ENCODE data around the gene FAM210A. TPM values are rescaled to one million over a fixed set of nuclear protein-coding genes. Genes with fewer than 3 reads are reported as not detected.

FAM210A gene
- polyA plus RNA-seq, 1 of the 3 experiments (the other 2 are of a cell fraction), result 10.6 TPM

GRCh38 chr18:13613591-13614501 lies 112.5 kb downstream of the FAM210A start:
- TF ChIP-seq MXI1 (IDR thresholded peaks at IDR 0.05; ENCODE audit: low read depth, low read length), result no peak
- TF ChIP-seq IRF3 (IDR thresholded peaks at IDR 0.05; ENCODE audit: low read depth, low read length), result no peak
- TF ChIP-seq FOXM1 (IDR thresholded peaks at IDR 0.05; ENCODE audit: low read depth), result no peak
- TF ChIP-seq PBX3 (IDR thresholded peaks at IDR 0.05), result no peak
- TF ChIP-seq FOXJ3 (CRISPR knock-in tag; IDR thresholded peaks at IDR 0.05), result no peak
- no peak for TF ChIP-seq ELF1 (IDR thresholded peaks at IDR 0.05)
- no peak for TF ChIP-seq FOSL2 (IDR thresholded peaks at IDR 0.05; ENCODE audit: borderline replicate concordance, low read depth)
- no peak for TF ChIP-seq SIN3A (IDR thresholded peaks at IDR 0.05; ENCODE audit: borderline replicate concordance, low read depth, low read length)
- no peak for TF ChIP-seq CTCF (IDR thresholded peaks at IDR 0.05)
- TF ChIP-seq POLR2AphosphoS5 (IDR thresholded peaks at IDR 0.05; ENCODE audit: low read depth, low read length), result no peak
- no peak for TF ChIP-seq TEAD4 (IDR thresholded peaks at IDR 0.05; ENCODE audit: borderline replicate concordance, insufficient read depth)
- no peak for TF ChIP-seq EP300 (IDR thresholded peaks at IDR 0.05; ENCODE audit: borderline replicate concordance in 1 of 2, low read depth in 1 of 2, low read length in 1 of 2)
- TF ChIP-seq GATA2 (CRISPR knock-in tag; IDR thresholded peaks at IDR 0.05), result no peak
- TF ChIP-seq MEF2A (IDR thresholded peaks at IDR 0.05; ENCODE audit: borderline replicate concordance, low read depth), result no peak
- TF ChIP-seq, protein P1, sequence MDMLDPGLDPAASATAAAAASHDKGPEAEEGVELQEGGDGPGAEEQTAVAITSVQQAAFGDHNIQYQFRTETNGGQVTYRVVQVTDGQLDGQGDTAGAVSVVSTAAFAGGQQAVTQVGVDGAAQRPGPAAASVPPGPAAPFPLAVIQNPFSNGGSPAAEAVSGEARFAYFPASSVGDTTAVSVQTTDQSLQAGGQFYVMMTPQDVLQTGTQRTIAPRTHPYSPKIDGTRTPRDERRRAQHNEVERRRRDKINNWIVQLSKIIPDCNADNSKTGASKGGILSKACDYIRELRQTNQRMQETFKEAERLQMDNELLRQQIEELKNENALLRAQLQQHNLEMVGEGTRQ (IDR thresholded peaks at IDR 0.05; ENCODE audit: borderline replicate concordance, low read depth, low read length), result no peak
- TF ChIP-seq YY1 (IDR thresholded peaks at IDR 0.05; ENCODE audit: low read depth), result no peak
- TF ChIP-seq, protein P2, sequence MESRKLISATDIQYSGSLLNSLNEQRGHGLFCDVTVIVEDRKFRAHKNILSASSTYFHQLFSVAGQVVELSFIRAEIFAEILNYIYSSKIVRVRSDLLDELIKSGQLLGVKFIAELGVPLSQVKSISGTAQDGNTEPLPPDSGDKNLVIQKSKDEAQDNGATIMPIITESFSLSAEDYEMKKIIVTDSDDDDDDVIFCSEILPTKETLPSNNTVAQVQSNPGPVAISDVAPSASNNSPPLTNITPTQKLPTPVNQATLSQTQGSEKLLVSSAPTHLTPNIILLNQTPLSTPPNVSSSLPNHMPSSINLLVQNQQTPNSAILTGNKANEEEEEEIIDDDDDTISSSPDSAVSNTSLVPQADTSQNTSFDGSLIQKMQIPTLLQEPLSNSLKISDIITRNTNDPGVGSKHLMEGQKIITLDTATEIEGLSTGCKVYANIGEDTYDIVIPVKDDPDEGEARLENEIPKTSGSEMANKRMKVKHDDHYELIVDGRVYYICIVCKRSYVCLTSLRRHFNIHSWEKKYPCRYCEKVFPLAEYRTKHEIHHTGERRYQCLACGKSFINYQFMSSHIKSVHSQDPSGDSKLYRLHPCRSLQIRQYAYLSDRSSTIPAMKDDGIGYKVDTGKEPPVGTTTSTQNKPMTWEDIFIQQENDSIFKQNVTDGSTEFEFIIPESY (IDR thresholded peaks at IDR 0.05; ENCODE audit: borderline replicate concordance, low read depth), result no peak
- Histone ChIP-seq H3K36me3 (replicated peaks in 1 of 2; ENCODE audit: control insufficient read depth in 1 of 2, insufficient read depth in 2 of 2, low read length in 1 of 2) (no peaks in the 10 kb centered on the region), H3K4me3 (ENCODE audit: low read depth in 2 of 2, low read length in 1 of 2) (no peak overlapping the region), H3F3A (replicated peaks; ENCODE audit: insufficient read depth) (no peaks in the 10 kb centered on the region), H3K9me2 (no peaks in the 10 kb centered on the region), H3K9me3 (no peaks in the 10 kb centered on the region), H3K9ac (no peak overlapping the region), H3K27ac (ENCODE audit: low read depth in 2 of 2, low read length in 1 of 2) (no peak overlapping the region), H4K20me1 (ENCODE audit: insufficient read depth) (no peaks in the 10 kb centered on the region), H2AFZ (ENCODE audit: low read depth) (no peak overlapping the region), H3K79me2 (ENCODE audit: insufficient read depth) (no peaks in the 10 kb centered on the region), H3K4me2 (no peak overlapping the region), H3K27me3 (ENCODE audit: insufficient read depth) (no peaks in the 10 kb centered on the region), H3K4me1 (ENCODE audit: control insufficient read depth in 1 of 2, insufficient read depth in 2 of 2, low read depth in 1 of 2, low read length in 1 of 2) (peaks cover 10 to 23% of the 10 kb centered on the region in 2 experiments; a peak in 2 of 4 replicates)
- DNase-seq, result no peak
- 83% methylated on average over 21 of the region's 21 CpGs for WGBS (ENCODE audit: low lambda C conversion rate)
- CTCF ChIA-PET, result interaction anchor here (0.7 to 1.9 kb wide), 6 partner anchors 10 to 56 kb away, joined by 3 to 6 read pairs (median 4); no protein-coding TSS in a partner anchor
- POLR2A ChIA-PET, result no interaction called here

Data from SK-N-SH (cell line).